Activated CD4-positive, CD25-positive, alpha-beta regulatory T cell treated with anti-CD3 and anti-CD28 coated beads, Interleukin-2, amount 50 U/mL, for 24 hours (primary cell): ENCODE data around the gene SMCR8.
A peak's percentile ranks its signal among the peaks of the same experiment; 100 is the strongest.

Experiments used
- ATAC-seq, 2 donors: fragments of 150-1000 bp; cut with Tn5 transposase; one replicate each; pipeline ENCODE4 v1.10.0; 2021; ENCODE audit warnings: mild to moderate bottlenecking in 1 of 2, moderate library complexity in 1 of 2

The SMCR8 gene

DNA sequence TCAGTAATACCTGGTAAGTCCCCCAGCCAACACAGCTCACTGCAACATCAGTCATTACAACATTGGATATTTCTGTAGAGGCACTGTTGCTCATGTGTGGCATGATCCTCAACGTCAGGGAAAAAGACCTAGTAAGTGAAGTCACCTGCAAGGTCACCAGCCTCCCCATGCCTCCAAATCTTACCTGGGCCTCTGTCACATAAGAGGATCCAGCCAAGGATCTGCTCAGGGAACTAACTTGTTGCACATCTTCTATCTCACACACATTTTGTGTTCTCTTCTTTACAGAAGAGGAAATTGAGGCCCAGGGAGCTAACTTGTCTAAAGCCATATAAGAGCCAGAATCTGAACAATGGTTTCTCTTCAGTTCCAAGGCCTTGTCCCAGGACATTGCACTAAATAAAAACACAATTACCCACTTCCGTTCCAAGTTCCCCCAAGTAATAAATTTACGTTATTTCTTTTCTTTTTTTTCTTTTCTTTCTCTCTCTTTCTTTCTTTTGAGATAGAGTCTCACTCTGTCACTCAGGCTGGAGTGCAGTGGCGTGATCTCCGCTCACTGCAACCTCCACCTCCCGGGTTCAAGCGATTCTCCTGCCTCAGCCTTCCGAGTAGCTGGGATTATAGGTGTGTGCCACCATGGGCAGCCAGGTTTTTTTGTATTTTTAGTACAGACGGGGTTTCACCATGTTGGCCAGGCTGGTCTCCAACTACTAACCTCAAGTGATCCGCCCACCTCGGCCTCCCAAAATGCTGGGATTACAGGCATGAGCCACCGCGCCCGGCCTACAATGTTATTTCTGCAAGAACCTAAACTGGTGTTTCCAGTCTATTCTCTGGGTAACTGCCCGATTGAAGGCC, 47.0 kb downstream of the SMCR8 start:
- ATAC-seq: no peak

- peak in 1 of 2 donors; percentile 1 for ATAC-seq
Measured at GRCh38 chr17:18362698-18363100, 47.6 kb downstream of the SMCR8 start.

DNA sequence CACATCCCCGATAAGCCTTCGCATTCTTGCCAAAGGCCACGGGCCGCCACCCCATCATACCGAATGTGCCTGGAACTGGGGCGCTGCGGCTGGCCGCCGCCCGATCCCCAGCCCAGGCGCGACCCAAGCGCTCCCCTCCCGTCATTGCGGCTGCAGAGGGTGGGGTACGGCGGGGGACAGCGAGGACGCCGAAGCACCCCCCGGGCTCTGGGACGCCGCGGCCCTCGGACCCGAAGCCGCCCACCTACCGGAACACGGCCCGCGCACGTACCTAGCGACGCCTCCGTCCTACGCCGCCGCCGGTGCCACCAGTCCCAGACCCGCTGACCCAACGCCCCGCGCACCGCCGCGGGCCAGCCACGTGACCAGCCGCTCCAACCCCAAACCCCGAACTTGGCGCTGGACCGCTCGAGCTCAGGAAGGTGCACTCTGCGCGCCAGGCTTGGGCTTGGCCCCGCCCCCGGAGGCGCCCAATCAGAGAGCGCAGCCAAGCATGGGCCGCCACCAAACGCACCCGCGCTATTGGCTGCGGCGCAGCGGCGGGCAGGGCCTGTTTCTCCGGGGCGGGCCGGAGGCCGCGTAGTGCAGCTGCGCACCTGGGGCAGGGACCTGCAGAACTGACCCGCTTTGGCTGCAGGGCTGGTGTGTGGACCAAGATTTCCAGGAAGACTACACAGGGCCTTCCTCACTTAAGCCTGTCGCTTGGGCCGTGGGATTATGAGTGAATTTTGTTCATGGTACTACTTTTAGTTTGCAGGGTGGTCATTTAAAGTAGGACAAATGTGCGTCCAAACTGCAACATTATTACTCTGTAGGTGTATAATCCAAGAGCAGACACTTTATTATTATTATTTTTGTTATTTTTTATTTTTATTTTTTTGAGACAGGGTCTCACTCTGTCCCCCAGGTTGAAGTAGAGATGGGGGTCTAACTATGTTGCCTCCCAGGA, 48.3 kb downstream of the SMCR8 start, which contains the start of gene SHMT1:
SHMT1 (minus strand) TSS at position 450 of the 949 bp plus-strand sequence. CDS start 7,569 bp downstream, outside the sequence.
- ATAC-seq: peak; percentile 100

DNA sequence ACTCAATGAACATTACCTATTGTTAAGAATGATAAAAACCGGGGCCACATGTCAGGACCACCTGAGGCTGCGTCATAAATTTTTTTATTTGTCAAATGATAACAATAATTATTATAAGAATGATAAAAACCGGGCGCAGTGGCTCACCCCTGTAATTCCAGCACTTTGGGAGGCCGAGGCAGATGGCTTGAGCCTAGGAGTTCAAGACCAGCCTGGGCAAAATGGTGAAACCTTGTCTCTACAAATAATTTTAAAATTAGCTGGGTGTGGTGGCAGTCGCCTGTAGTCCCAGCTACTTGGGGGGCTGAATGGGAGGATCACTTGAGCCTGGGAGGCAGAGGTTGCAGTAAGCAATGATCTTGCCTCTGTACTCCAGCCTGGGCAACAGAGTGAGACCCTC, 49.1 kb downstream of the SMCR8 start:
- no peak for ATAC-seq

- no peak for ATAC-seq
Measured at GRCh38 chr17:18368946-18369345, 53.9 kb downstream of the SMCR8 start.

GRCh38 chr17:18370761-18371160, 55.7 kb downstream of the SMCR8 start:
- ATAC-seq: no peak

DNA sequence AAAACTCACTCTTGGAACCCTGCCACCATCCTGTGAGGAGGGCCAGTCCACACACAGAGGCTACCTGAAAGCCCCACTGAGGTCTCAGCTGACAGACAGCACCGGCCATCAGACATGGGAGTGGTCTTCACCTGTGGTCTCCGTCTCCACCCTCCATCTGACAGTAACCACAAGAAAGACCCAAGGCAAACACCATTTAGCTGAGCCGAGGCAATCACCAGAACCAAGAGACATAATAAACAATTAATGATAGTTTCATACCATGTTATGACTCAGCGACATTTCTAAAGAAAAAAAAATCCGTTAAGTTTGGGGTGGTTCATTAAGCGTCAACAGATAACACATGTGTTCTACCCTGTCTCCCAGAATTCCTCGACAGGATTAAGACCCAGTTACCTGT, 56.4 kb downstream of the SMCR8 start:
- peak; percentile 50 to 51 for ATAC-seq

DNA sequence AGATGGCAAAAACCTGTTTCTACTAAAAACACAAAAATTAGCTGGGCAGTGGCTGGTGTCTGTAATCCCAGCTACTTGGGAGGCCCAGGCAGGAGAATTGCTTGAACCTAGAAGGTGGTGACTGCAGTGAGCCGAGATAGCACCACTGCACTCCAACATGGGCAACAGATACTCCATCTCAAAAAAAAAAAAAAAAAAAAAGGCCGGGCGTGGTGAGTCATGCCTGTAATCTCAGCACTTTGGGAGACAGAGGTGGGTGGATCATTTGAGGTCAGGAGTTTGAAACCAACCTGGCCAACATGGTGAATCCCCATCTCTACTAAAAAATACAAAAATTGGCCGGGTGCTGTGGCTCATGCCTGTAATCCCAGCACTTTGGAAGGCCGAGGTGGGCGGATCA, 58.1 kb downstream of the SMCR8 start:
- ATAC-seq: peak in 1 of 2 donors; percentile 36

GRCh38 chr17:18374216-18374615, 59.1 kb downstream of the SMCR8 start:
- no peak for ATAC-seq
